CD4-positive, alpha-beta T cell treated with Interleukin-15 for 4 hours (primary cell): ENCODE data around the gene PTPN14.

Experiments
- DNase-seq: peaks from one replicate; pipeline ENCODE4 v3.0.0-alpha.2; 2020; ENCODE audit warnings: low spot score

Gene PTPN14

DNA sequence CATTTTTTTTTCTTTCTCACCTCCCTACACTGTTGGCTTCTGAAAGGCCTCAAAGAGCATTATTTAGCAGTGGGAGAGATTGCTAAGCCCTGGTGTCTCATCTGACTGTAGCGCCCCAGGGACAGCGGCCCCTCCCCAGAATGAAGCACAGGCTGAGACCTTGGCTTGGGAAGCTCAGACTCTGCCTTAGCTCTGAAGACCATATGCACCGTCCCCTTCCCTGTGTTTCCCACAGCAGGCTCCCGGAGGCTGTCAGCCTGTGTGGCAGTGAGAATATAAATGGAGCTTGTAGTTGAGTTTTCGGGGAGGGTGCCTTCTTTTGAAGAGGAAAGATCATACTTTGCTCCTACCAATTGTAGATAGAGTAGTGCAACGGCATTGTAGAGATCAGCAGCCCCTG is 245.1 kb downstream of the PTPN14 start:
- no peak for DNase-seq

DNA sequence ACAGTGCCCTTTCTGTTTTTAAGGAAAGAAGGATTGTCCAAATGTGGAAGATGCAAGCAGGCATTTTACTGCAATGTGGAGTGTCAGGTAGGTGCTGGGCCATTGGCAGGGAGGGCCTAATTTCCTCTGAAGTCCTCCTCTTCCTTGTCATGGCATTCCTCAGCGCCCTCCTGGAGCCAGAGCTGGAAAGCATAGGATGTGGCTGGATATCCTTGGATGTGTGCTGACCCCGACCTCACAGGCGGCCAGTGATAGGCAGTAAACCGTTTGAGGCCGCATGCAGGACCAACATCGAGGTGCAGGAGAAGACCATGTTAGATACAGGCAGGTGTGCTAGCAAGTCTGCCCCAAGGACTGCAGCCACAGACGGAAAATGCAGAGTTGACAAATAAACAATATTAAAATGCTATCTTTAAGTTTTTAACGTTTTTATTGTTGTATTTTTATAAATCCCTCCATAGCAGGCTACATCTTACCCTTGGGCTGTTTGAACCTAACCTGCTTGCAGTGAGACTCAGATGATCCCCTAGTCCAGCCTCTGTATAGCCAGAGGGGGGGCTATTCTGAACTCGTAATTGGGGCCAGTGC is 246.1 kb downstream of the PTPN14 start:
- DNase-seq: no peak

DNA sequence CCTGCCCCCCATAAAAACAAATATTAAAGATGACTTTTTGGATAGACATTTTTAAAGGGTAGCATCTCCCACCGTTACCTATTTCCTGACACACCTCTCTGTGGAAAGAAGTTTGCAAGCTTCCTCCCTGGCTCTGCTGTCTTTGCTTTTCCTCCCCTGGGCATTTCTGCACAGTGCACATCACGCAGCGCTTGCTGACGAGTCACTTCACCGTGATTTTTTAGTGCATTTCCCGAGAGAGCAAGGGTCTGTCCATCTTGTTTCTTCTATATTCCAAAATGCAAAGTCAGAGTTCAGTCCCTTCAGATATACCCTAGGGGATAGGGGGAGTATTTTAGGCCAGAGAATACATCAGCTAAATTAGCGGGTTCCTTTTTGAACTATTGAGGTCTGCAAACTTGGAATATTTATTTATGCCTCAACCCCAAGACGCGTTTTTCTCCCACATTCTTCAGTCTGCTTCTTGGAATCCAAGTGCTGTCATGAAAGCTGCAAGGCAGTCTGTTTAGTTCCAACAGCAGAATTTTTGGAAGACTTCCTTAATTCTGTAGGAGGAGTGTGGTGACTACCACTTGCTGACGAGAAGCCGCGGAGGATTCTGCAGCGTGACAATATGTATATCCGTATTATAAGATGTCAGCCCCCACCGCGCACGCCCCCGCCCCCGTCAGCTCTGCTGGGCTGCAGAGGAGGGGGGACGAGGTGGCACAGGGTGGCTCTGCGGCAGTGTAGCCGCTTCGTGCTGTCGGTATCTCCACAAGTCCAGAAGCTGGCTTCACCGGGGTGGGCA is 248.1 kb downstream of the PTPN14 start:
- no peak for DNase-seq

DNA sequence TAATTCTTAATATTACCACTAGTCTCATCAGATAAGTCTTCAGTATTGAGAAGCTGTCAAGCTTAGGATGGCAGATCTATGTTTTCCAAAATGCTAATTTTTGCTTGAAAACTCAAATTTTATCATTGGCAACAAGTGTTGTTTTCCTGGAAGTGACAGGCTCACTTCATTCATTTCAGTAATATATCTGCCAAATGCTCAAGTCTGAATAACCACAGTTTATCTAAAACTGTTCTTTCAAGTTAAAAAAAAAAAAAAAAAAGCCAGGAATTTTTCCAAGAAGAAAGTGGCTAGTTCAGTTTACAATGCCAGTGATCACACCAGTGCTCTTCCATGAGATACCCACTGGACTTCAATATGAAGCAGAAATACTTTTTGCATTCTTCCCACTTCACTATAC is 249.9 kb downstream of the PTPN14 start:
- no peak for DNase-seq

DNA sequence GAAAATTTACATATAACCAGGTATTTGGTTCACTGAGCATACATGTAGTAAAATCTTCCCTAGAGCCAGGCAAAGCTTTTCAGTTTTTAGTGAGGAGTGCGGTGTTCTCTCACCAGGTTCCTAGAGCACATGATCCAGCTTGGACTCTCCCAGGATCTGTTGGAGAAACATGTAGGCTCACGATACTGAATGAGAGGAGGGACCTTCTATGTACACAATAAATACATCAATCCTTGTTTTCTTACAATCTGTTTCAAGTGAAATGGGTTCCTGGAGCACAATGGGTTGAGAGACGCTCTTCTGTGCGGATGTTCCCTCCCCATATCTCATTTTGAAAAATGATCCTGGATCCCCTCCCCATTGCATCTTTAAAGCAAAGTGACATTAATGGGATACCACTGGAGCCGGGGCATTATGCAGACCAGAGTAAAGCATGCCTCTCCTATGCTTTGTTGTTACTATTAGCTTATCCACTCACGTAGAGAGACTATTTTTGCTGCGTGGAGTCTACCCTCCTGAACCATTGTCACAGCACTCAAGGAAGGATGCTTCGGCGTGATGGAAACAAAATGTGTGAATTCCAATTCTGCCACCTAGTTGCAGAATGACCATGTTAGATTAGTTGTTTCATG is 251.1 kb downstream of the PTPN14 start:
- no peak for DNase-seq
